NCI-H2227 (cell line): Measurements from ENCODE around the gene TASP1.
"Not testable (repeated sequence)": the region's sequence is repeated elsewhere in the genome, so short reads cannot be mapped to it uniquely, and the experiment has no call there.

ENCODE experiments used
- DNase-seq: peaks from one replicate; lab custom pipeline; 2025; ENCODE audit not compliant: unreplicated experiment; lab: John Stamatoyannopoulos, UW

TASP1 gene

DNA sequence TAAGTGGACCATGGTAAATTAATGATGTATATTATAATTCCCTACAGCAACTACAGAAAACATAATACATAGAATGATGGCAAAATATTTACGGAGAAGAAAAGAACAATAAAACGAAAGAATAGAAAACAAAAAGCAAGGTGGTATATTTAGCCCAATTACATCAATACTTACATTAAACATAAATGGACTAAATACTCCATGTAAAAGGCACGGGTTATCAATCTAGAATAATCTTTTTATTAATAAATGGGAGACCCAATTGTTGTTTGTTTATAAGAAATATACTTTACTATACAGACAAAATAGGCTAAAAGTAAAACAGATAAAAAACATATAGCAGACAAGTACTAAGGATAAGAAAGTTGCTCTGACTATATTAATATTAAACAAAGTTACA is 137.2 kb downstream of the TASP1 start:
- no peak for DNase-seq

DNA sequence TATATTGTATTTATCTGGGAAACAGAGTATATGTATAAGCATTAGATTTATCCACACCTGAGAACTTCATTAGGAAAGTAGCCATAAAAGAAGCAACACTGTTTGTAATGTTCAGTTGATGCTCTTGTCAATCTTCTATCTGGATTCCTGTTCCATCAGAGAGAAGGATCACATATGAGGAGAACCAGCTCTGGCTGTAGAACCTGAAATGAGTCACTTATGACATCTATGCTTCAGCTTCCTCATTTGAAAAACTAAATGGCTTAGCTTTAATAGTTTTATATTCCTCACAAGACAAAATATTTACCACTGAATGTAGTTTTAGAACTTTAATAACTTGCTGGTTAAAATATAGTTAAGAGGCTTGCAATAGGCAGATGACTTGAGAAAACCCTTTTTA is 144.7 kb downstream of the TASP1 start:
- DNase-seq: no peak

DNA sequence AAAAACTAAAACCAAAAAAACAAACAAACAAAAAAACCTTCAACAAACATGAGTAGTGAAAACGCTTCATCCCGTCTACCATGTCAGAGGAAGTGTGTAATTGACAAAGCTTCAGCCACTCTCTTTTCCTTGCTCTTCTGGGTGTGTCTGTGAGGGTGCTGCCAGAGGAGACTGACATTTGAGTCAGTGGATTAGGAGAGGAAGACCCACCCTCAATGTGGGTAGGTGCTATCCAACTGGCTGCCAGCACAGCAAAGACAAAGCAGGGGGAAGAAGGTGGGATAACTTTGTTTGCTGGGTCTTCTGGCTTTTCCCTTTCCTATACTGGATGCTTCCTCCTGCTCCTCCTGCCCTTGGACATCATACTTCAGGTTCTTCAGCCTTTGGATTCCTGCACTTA is 145.6 kb downstream of the TASP1 start:
- DNase-seq: no peak

DNA sequence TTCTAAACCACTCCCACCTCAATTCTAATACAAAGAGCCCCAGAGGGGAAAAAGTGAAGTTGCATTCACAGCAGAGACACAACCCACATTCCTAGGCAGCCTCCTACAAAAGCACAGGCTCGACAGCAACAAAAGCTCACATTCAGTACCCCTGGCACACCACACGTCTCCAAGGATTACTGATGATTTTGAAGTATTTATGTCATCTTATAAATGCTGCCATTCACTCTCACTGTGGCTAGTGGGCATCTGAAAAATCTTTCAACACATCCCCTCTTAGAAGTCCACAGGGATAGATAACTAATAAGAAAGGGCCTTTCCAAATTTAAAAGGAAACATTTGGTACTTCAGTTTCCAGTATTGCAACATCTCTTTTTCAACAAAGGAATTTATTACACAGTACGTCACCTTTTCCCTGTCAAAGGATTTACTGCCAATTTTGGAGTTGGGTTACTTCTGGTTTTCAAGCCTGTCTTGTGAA is 146.7 kb downstream of the TASP1 start:
- DNase-seq: no peak

DNA sequence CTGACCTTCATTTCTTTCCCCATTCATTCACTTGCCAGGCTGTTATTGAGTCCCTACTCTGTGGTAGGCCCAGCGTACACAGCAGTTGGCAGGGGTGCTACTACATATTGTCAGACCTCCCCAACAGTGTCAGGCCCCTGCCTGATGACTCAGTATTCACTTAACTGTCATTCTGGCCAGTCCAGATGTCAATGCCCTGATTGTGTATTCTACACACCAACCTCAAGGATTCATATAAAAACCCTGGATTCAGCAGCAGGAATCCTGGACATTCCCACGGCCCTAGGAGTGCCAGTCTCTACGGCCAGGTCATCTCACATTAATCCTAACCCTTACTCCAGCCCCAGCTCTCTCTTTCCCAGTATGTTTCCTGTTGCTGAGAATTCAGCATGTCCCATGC is 151.5 kb downstream of the TASP1 start:
- DNase-seq: no peak

DNA sequence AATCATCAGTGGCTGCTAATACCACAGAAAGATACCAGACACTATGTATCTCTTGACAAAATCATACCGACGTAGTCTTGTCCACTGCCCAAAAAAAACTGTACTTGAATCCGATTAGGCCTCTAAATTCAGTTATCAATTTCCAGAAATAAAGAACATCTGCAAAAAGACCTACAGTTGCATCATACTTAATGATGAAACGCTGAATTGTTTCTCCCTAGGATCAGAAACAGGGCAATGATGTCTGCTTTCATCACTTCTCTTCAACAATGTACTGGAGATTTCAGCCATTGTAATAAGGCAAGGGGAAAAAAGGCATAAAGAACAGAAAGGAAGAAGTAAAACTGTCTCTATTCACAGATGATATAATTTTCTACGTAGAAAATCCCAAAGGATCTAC is 152.0 kb downstream of the TASP1 start:
- no peak for DNase-seq

DNA sequence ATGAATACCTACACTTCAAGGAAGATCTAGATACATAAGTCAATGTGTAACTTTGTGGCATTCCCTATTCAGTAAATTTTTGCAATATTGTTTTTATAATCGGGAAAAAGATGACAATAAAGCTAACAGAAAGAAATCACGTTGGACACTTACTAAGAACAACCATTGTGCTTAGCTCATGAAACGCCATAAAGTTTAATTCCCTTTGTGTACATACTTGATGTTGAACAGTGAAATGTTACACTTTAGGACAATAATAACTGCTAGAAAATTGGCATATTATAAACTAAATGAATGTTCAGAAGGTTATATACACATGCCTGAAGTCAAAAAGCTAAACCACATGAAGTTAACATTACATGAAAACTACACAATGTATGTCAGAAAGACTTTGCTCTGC is 153.2 kb downstream of the TASP1 start:
- no peak for DNase-seq

DNA sequence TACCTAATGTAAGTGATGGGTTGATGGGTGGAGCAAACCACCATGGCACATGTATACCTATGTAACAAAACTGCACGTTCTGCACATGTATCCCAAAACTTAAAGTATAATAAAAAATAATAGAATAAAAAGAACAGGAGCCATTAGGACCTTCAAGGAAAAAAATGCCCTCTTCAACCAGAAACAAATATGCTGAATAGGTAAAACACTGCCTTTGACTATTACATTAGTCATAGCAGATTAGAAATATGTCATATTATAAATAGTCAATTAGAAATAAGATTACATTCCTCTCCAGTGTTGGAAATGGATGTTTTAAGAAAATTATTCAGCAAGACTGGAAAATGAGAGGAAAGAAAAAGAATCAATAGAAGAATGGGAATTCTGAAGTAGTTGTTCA is 153.7 kb downstream of the TASP1 start:
- not testable (repeated sequence) for DNase-seq

DNA sequence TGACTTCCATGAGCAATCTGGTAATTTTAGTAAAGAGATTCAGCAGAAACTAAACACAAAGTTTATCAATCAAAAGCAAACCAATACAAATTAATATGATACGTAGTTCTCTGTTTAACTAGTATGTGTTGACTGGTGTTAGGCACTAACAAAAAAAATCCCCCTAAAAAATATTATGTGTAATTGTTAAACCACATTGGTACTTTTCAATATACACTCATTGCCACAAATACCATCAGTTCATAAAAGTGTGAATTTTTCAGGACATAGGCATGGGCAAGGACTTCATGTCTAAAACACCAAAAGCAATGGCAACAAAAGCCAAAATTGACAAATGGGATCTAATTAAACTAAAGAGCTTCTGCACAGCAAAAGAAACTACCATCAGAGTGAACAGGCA is 155.3 kb downstream of the TASP1 start:
- not testable (repeated sequence) for DNase-seq

DNA sequence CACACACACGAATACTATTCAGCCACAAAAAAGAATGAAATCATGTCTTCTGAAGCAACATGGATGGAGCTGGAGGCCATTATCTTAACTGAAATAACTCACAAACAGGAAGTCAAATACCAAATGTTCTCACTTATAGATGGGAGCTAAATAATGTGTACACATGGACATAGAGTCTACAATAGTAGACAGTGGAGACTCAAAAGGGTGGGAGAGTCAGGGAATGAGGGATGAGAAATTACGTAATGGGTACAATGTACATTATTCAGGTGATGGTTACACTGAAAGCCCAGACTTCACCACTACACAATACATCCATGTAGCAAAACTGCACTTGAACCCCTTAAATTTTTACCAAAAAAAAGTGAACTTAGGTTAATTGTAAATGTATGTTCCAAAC is 160.4 kb downstream of the TASP1 start:
- DNase-seq: no peak

DNA sequence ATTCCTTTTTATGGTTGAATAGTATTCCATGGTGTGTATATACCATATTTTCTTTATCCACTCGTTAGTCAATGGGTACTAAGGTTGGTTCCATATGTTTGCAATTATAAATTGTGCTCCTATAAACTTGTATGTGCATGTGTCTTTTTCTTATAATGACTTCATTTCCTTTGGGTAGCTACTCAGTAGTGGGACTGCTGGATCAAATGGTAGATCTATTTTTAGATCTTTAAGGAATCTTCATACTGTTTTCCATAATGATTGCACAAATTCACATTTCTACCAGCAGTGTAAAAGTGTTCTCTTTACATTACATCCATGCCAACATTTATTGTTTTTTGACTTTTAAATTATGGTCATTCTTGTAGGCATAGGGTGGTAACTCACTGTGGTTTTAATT is 164.3 kb downstream of the TASP1 start:
- DNase-seq: no peak

DNA sequence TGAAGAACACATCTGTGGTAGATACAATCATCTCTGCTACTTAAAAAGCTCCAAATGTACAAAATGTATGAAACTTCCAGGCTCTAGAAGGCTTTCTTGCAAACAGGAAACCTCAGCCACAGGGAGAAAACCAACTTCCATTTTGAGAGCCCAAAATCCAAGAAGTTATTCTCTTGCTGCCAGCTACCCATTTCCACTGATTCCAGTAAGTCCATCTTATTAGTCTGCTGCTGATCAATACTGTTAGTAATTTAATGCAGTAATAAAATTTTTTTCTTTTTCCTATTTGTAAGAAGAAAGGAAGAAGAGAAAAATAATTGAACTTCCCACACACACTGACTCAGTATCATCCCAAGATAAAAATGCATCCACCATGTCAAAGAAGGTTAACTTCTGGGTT is 169.5 kb downstream of the TASP1 start:
- DNase-seq: no peak

DNA sequence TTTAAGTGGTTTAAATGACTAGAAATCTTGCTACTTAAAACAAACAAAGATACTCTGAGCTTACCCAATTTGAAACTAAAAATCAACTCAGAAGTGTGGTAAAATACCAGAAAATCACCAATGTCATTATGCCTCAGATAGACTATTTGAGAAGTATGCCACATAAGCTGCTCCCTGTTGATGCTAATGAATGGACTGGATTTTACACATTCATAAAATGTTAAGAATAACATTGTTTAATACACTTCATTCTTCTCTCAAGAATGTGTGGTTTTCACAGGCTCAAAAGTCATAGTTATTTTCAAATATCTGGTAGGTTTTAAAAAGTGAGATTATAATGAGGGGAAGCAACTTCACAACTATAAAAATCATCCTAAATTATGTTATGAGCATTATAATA is 170.6 kb downstream of the TASP1 start:
- no peak for DNase-seq

DNA sequence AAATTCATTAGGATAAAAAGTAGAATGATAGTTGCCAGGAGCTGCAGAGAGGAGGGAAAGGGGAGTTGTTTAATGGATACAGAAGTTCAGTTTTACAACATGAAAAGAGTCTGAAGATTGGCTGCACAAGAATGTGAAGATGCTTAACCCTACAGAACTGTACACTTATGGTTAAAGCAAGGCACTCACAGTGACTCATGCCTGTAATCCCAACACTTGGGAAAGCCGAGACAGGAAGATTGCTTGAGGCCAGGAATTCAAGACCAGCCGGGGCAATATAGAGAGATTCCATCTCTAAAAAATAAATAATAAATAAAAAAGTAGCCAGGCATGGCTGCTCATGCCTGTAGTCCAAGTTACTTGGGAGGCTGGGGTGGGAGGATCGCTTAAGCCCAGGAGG is 174.0 kb downstream of the TASP1 start:
- no peak for DNase-seq

DNA sequence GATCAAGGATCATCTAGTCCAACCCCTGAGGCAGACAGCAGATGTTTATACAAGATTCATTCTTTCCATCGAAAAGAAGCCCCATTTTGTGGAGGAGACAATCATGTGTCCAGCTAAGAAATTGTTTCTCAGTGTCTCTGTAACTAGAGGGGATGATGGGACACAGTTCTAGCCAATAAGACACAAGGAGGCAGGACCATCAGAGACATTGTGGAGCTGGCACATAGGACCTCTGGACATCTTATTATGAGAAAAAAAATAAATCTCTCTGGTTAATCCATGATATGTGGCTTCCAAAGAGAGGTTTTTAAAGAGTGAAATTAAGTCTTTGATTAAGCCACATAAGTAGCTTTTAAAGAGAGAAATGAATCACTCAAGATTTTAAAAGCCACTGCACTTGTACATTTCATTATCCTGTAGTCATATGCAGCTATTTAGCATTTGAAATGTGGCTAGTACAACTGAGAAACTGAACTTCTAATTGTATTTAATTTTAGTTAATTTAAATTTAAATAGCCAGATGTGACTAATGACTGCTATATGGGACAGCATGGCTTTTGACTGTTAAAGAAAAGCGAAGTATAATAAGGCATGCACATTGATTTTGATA is 176.8 kb downstream of the TASP1 start:
- no peak for DNase-seq

DNA sequence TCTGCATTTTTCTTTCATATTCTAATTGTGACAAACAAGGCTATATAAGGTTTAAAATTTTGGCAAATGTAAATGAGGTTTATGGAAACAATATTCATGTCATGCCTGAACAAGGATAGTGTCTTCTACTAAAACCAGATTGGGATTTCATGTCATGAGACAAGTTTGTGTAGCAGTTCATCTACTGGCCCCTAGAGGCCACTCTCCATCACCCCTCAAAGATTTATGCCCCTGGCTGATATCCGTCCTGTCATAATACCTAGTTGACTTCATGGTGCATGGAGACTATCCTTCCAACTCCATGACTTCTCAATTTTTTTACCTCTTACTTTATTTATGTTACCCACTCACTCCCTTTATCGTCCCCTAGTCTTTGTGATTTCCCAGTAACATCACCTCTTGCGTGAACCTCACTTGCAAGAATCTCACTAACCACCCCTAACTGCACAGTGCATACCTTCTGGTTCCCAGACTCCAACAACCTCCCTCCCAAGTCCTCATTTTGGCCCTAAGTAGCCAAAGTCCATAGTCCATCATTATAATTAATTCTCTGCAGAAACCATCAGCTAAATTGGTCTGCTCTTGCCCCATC is 179.8 kb downstream of the TASP1 start:
- peak; percentile 37 for DNase-seq

DNA sequence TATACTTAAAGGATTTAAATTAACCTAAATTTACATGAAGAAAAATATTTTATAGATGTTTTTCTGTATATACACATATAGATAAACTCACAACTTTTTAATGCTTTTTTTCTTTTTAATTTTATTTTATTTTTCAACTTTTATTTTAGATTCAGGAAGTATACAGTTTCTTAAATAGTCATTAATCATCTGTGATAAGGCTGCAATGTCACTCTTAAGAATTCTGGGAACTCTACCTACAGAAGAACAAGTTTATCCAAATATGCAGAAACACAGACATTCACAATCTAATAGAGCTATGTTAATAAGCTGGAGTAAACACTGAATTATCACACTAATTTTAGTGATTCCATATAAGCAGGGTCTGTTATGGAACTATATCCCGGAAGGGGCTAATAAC is 181.2 kb downstream of the TASP1 start:
- no peak for DNase-seq

DNA sequence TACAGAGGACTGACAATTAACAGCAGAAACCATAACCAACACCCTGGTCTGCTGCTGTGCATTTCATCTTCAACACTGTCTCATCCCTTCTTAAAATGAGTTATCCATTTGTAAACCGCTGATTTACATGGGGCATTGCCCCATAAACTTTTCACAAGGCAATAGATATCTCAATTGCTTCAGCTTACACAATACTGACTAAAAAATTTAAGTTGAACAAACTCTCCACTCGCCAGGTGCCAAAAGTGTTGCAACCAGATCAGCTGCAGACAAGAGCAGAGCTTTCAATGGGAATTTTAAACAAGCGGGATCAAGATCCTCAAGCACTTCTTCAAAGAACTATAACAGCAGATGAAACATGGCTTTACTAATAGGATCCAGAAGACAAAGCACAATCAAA is 183.0 kb downstream of the TASP1 start:
- DNase-seq: no peak

DNA sequence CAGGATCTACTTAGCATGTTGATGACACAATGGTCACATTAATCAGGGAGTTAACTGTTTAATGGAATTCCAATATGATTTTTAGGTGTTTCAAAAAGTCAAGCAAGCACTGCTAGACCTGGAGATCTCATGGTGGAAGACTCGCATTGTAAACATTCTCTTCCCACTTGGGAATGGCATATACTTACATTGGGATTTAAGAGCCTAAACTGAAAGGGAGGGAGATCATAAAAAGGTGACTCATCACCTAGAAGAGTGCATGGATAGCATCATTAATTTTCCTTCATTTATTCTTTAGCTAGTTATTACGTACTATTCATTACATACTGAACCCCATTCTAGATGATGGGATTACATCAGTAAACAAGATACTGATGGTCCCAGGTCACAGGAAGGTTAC is 185.4 kb downstream of the TASP1 start:
- no peak for DNase-seq

DNA sequence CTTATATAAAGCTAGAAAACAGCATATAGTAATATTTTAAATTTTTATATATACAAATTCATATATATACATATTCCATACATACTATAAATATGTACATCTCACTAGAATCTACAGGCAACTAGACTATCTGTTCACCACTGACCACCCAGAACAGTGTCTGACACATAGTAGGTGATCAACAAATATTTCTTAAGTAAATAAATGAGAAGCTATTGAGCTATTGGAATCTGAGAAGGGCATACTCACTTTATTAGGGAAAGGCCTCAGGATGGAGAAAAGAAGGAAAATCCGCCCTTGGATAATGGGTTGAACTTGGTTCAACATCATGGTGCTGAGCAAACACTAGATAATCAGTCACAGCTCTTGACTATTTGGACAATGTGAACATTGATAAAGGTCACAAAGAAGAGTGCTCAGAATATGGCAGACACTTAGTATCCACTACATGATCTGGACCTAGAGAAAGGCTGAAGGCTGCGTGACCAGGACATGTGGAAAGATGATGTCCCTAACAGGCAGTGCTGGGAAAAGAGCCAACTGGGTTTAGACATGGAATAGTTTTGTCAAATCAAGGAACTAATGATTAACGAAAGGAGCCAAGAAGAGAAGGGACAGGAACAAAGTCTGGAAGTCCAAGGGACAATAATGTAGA is 186.1 kb downstream of the TASP1 start:
- no peak for DNase-seq

DNA sequence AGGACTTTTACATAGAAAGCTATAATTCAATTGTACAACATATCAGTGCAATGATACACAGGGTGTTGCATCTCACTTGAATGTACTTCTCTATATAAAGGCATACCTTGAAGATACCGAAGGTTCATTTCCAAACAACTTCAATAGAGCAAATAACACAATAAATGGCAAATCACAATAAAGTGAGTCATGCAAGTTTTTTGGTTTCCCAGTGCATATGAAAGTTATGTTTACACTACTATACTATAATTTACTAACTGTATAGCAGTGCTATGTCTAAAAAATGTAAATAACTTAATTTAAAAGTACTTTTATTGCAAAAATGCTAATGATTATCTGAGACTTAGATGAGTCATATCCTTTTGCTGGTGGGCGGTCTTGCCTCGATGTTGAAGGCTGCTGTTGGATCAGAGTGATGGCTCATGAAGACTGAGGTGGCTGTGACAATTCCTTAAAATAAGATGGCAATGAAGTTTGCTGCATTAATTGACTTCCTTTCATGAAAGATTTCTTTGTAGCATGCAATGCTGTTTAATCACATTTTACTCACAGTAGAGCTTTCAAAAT is 188.8 kb downstream of the TASP1 start:
- no peak for DNase-seq

DNA sequence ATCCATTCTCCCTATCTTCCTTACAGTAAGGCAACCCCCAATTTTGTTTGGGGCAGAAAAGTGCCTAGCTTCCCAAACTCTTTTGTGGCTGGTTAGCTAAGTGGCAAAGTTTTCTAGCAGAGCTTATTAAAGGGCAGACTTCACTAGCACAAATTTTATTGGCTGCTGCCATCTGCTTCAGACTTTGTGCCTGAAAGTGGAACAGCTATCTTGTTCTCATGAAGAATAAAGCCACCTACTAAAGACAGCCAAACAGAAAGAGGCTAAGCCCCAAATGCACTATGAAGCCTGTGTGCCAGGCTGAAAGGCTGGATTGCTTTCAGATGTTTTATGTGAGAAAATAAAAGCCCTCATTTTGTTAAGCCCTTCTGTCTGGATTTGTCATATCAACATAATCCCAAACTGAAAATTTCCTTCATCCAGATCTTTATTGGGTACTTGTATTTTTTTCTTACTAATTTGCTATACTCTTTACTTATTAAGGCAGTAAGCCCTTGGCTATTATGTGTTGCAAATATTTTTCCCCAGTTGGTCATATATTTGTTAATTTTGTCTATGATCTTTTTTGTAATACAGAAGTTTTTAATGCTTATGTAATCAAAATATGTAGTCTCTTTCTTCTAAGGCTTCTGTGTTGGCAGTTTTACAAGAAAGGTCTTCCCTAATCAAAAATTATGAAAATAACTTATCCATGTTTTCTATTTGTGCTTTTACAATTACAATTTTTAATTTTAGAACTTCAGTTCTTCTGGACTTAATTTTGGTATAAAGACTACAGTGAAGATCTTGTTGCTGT is 191.1 kb downstream of the TASP1 start:
- DNase-seq: no peak
